Raji (cell line): Measurements from ENCODE around the gene FNDC3A.

Experiments used
- POLR2A ChIP-seq: IDR thresholded peaks from 2 replicates; pipeline ENCODE4 v1.6.1; 2011; ENCODE audit warnings: low read depth, low read length, control low read depth; ENCODE audit not compliant: insufficient read depth

FNDC3A gene

GRCh38 chr13:49097374-49097773 lies 121.7 kb downstream of the FNDC3A start:
- TF ChIP-seq POLR2A = no peak

GRCh38 chr13:49098198-49098597 lies 122.5 kb downstream of the FNDC3A start:
- no peak for TF ChIP-seq POLR2A

GRCh38 chr13:49098771-49099512 lies 123.2 kb downstream of the FNDC3A start:
- TF ChIP-seq POLR2A = no peak

- TF ChIP-seq POLR2A = no peak
Observed at GRCh38 chr13:49099513-49099877, 123.8 kb downstream of the FNDC3A start.

- no peak for TF ChIP-seq POLR2A
Observed at GRCh38 chr13:49100637-49101570, 125.2 kb downstream of the FNDC3A start.

GRCh38 chr13:49108196-49108595 lies 132.5 kb downstream of the FNDC3A start:
- no peak for TF ChIP-seq POLR2A

- peak; percentile 57; the same call in 1 of the 2 replicates for TF ChIP-seq POLR2A
Observed at GRCh38 chr13:49110122-49110912, 134.6 kb downstream of the FNDC3A start.

GRCh38 chr13:49110913-49111170 lies 135.1 kb downstream of the FNDC3A start:
- TF ChIP-seq POLR2A = no peak

- no peak for TF ChIP-seq POLR2A
Observed at GRCh38 chr13:49112782-49113525, 137.2 kb downstream of the FNDC3A start.

GRCh38 chr13:49113526-49114286 lies 138.0 kb downstream of the FNDC3A start:
- no peak for TF ChIP-seq POLR2A

- no peak for TF ChIP-seq POLR2A
Observed at GRCh38 chr13:49116873-49117272, 141.2 kb downstream of the FNDC3A start.

- TF ChIP-seq POLR2A = no peak
Observed at GRCh38 chr13:49124693-49125304, 149.1 kb downstream of the FNDC3A start.

GRCh38 chr13:49125964-49126524 lies 150.3 kb downstream of the FNDC3A start:
- no peak for TF ChIP-seq POLR2A
